ENCODE measurements around the gene LRSAM1.

LRSAM1 gene

DNA sequence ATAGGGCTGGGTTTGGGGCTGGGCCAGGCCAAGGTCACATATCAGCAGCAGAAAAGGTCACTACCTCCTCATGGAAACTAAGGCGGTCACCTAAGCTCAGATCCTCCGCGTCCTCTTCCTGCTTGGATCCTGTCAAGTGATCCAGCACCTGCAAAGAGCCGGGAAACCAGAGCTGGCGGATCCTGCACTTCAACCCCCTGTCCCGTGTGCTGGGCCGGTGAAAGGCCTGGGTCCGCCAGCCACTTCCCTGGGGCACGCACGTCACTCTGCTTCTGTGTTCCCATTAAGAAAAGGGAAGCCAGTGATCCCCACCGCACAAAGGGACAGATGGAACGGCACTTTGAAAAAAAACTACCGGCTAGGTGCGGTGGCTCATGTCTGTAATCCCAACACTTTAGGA is 99.4 kb downstream of the LRSAM1 start:
- no peak for DNase-seq (ENCODE audit: low read depth in 2 of 2)

All from activated CD8-positive, alpha-beta memory T cell treated with anti-CD3 and anti-CD28 coated beads for 4 hours (primary cell).